H1 (cell line): ENCODE results near the gene KDM2A. TPM values are rescaled to one million over a fixed set of nuclear protein-coding genes. Genes with fewer than 3 reads are reported as not detected.

Experiments used
- CTCF ChIA-PET: fragments of 300-600 bp; sonication (Branson Sonifier 250); formaldehyde crosslinking; loops from one replicate; lab custom pipeline; 2021; ENCODE audit not compliant: partially characterized antibody; lab: Charles Lee
- POLR2A ChIA-PET: fragments of 300-600 bp; sonication (Branson Sonifier 250); formaldehyde crosslinking; loops from one replicate; lab custom pipeline; 2021; ENCODE audit warnings: inconsistent platforms; ENCODE audit not compliant: partially characterized antibody; lab: Charles Lee
- DNase-seq, 2 experiments: peaks; one replicate each; pipeline versions ENCODE4 v3.0.0 to v3.0.0-alpha.2; 2010 to 2022; ENCODE audit warnings: low spot score in 2 of 2, low read depth in 1 of 2, mixed read lengths in 1 of 2
- FAIRE-seq: peaks from 2 replicates; lab custom pipeline; 2011; peaks lifted over from hg19 to GRCh38; lab: Jason Lieb, UNC
- H2AFZ ChIP-seq: 2 replicates; pipeline ENCODE4 v1.8.1; 2012; ENCODE audit warnings: low read length, inconsistent platforms
- H2AK5ac ChIP-seq: 2 replicates; pipeline ENCODE4 v1.6.1; 2013; ENCODE audit warnings: low read depth, low read length
- H2BK120ac ChIP-seq: replicated peaks from 2 replicates; pipeline ENCODE3; 2013; ENCODE audit warnings: low read depth, low read length, inconsistent platforms
- H2BK12ac ChIP-seq: 2 replicates; pipeline ENCODE4 v1.6.1; 2013; ENCODE audit warnings: low read depth, low read length
- H2BK15ac ChIP-seq: 2 replicates; pipeline ENCODE4 v1.6.1; 2013; ENCODE audit warnings: low read length
- H2BK20ac ChIP-seq: 2 replicates; pipeline ENCODE4 v1.6.1; 2013; ENCODE audit warnings: low read length
- H2BK5ac ChIP-seq: 2 replicates; pipeline ENCODE4 v1.6.1; 2013; ENCODE audit warnings: low read depth, low read length
- H3K14ac ChIP-seq: 2 replicates; pipeline ENCODE4 v1.6.1; 2013; ENCODE audit warnings: inconsistent platforms; ENCODE audit not compliant: insufficient read length
- H3K18ac ChIP-seq: 2 replicates; pipeline ENCODE4 v1.6.1; 2013; ENCODE audit warnings: low read length; ENCODE audit errors: extremely low read depth
- H3K23ac ChIP-seq: 2 replicates; pipeline ENCODE4 v1.6.1; 2013; ENCODE audit warnings: inconsistent platforms; ENCODE audit not compliant: insufficient read length
- H3K23me2 ChIP-seq: 2 replicates; pipeline ENCODE4 v1.6.1; 2013; ENCODE audit warnings: low read depth, low read length
- H3K27ac ChIP-seq: 2 replicates; pipeline ENCODE4 v1.6.1; 2011; ENCODE audit warnings: low read depth, low read length, inconsistent platforms
- H3K27me3 ChIP-seq, 4 experiments: replicated peaks in 1 of 4; 1 replicate in 1 of 4; 2 replicates in 3 of 4; pipeline versions ENCODE4 v1.6.1 to v1.8.1; 2011 to 2013; ENCODE audit warnings: low read length in 3 of 4, mild to moderate bottlenecking in 3 of 4, inconsistent platforms in 2 of 4, mixed read lengths in 2 of 4, moderate library complexity in 1 of 4; ENCODE audit not compliant: control insufficient read depth in 3 of 4, insufficient read depth in 3 of 4; ENCODE audit errors: extremely low read depth in 1 of 4
- H3K36me3 ChIP-seq, 4 experiments: 2 replicates each; pipeline versions ENCODE4 v1.6.1 to v1.8.1; 2011 to 2013; ENCODE audit warnings: mild to moderate bottlenecking in 4 of 4, low read length in 3 of 4, moderate library complexity in 2 of 4, control low read depth in 1 of 4, inconsistent platforms in 1 of 4; ENCODE audit not compliant: insufficient read depth in 4 of 4, control insufficient read depth in 2 of 4
- H3K4ac ChIP-seq: replicated peaks from 2 replicates; pipeline ENCODE3; 2013; ENCODE audit warnings: low read length, low read depth, mixed read lengths, inconsistent platforms; ENCODE audit not compliant: insufficient read length
- H3K4me1 ChIP-seq, 4 experiments: replicated peaks in 1 of 4; 1 replicate in 1 of 4; 2 replicates in 3 of 4; pipeline versions ENCODE4 v1.6.1 to v1.8.1; 2011 to 2013; ENCODE audit warnings: low read length in 3 of 4, inconsistent platforms in 2 of 4, mixed read lengths in 1 of 4; ENCODE audit not compliant: insufficient read depth in 4 of 4, control insufficient read depth in 3 of 4
- H3K4me2 ChIP-seq, 2 experiments: 2 replicates each; pipeline versions ENCODE4 v1.6.1 to v1.8.1; 2011 to 2013; ENCODE audit warnings: low read depth in 2 of 2, low read length in 2 of 2, control low read depth in 1 of 2, inconsistent platforms in 1 of 2, mild to moderate bottlenecking in 1 of 2; ENCODE audit not compliant: insufficient read depth in 1 of 2
- H3K4me3 ChIP-seq, 4 experiments: fragments of 200-600, 300-600 bp in 1 of 4; sonication (generic), shearing (Covaris generic), sonication (Bioruptor Twin) in 1 of 4; 2 replicates each; pipeline versions ENCODE4 v1.5.1 to v1.8.1; 2011 to 2016; ENCODE audit warnings: low read length in 4 of 4, low read depth in 3 of 4, control low read depth in 2 of 4, inconsistent platforms in 2 of 4, mild to moderate bottlenecking in 2 of 4, mixed read lengths in 1 of 4, moderate library complexity in 1 of 4; ENCODE audit not compliant: insufficient read depth in 2 of 4; ENCODE audit errors: extremely low read depth in 1 of 4
- H3K56ac ChIP-seq: replicated peaks from 2 replicates; pipeline ENCODE3; 2013; ENCODE audit warnings: low read depth, mild to moderate bottlenecking, mixed read lengths, low read length, inconsistent platforms; ENCODE audit not compliant: insufficient read length
- H3K79me1 ChIP-seq: 2 replicates; pipeline ENCODE4 v1.6.1; 2013; ENCODE audit warnings: low read depth, low read length, control low read depth
- H3K79me2 ChIP-seq, 2 experiments: 2 replicates each; pipeline versions ENCODE4 v1.6.1 to v1.8.1; 2012 to 2013; ENCODE audit warnings: low read length in 2 of 2, mild to moderate bottlenecking in 2 of 2, inconsistent platforms in 1 of 2; ENCODE audit not compliant: insufficient read depth in 2 of 2, control insufficient read depth in 1 of 2
- H3K9ac ChIP-seq, 4 experiments: replicated peaks in 1 of 4; 1 replicate in 1 of 4; 2 replicates in 3 of 4; pipeline versions ENCODE4 v1.6.1 to v1.8.1; 2011 to 2013; ENCODE audit warnings: low read depth in 3 of 4, low read length in 3 of 4, control low read depth in 2 of 4, mild to moderate bottlenecking in 2 of 4, moderate library complexity in 2 of 4, inconsistent platforms in 1 of 4; ENCODE audit errors: extremely low read depth in 1 of 4
- H3K9me3 ChIP-seq, 2 experiments: 2 replicates each; pipeline versions ENCODE4 v1.6.1 to v1.8.1; 2012 to 2013; ENCODE audit warnings: mild to moderate bottlenecking in 2 of 2, moderate library complexity in 2 of 2, control low read depth in 1 of 2, inconsistent platforms in 1 of 2, low read depth in 1 of 2, low read length in 1 of 2, mixed read lengths in 1 of 2; ENCODE audit not compliant: insufficient read depth in 2 of 2
- H4K20me1 ChIP-seq, 2 experiments: replicated peaks in 1 of 2; 2 replicates each; pipeline versions ENCODE3 to v1.8.1; 2011 to 2013; ENCODE audit warnings: inconsistent platforms in 2 of 2, low read length in 2 of 2, mild to moderate bottlenecking in 1 of 2; ENCODE audit not compliant: insufficient read depth in 2 of 2, control insufficient read depth in 1 of 2
- H4K5ac ChIP-seq: 2 replicates; pipeline ENCODE4 v1.6.1; 2013; ENCODE audit warnings: low read length, low read depth, mixed read lengths, inconsistent platforms; ENCODE audit not compliant: insufficient read length
- H4K8ac ChIP-seq: 2 replicates; pipeline ENCODE4 v1.8.0; 2013; ENCODE audit warnings: mild to moderate bottlenecking, moderate library complexity, low read length, inconsistent platforms; ENCODE audit not compliant: insufficient read depth; ENCODE audit errors: extremely low read depth
- H4K91ac ChIP-seq: replicated peaks from 2 replicates; pipeline ENCODE3; 2013; ENCODE audit warnings: low read length, mixed read lengths, inconsistent platforms; ENCODE audit not compliant: insufficient read length
- CBX5 ChIP-seq: fragments of 300-800, 300-1000 bp; sonication (generic); IDR thresholded peaks from 2 replicates; pipeline ENCODE4 v1.7.1; 2016; ENCODE audit warnings: antibody characterized with exemption, low read length, low read depth
- CREB1 ChIP-seq: IDR thresholded peaks from 2 replicates; pipeline ENCODE4 v1.6.1; 2012; ENCODE audit warnings: inconsistent platforms
- CTBP2 ChIP-seq: IDR thresholded peaks from 2 replicates; pipeline ENCODE4 v1.7.0; 2011; ENCODE audit warnings: borderline replicate concordance, mild to moderate bottlenecking, moderate library complexity, mixed read lengths, low read length; ENCODE audit not compliant: insufficient read depth, insufficient read length
- EGR1 ChIP-seq: IDR thresholded peaks from 2 replicates; pipeline ENCODE4 v1.6.1; 2011; ENCODE audit warnings: low read depth, low read length, borderline replicate concordance
- EP300 ChIP-seq, 2 experiments: IDR thresholded peaks; 1 replicate in 1 of 2; 2 replicates in 1 of 2; pipeline ENCODE4 v1.6.1; 2011 to 2012; ENCODE audit warnings: low read depth in 2 of 2, low read length in 2 of 2, mild to moderate bottlenecking in 2 of 2, borderline replicate concordance in 1 of 2, inconsistent platforms in 1 of 2, moderate library complexity in 1 of 2
- KDM4A ChIP-seq: IDR thresholded peaks from one replicate; pipeline ENCODE4 v1.7.1; 2012; ENCODE audit warnings: low read depth, mild to moderate bottlenecking, moderate library complexity, low read length, inconsistent platforms; ENCODE audit not compliant: severe bottlenecking
- SP1 ChIP-seq: IDR thresholded peaks from 2 replicates; pipeline ENCODE4 v1.6.1; 2011; ENCODE audit warnings: low read depth, low read length
- WGBS, 2 experiments: shearing (Covaris generic) in 1 of 2; methylation state at CpG; one replicate each; pipeline versions ENCODE4 v1.1.6 to v1.1.7; 2013 to 2015; ENCODE audit warnings: low lambda C conversion rate in 2 of 2, mixed read lengths in 2 of 2, inconsistent platforms in 1 of 2, low coverage in 1 of 2, missing lambda C conversion rate in 1 of 2; ENCODE audit not compliant: insufficient replicate concordance in 2 of 2, insufficient coverage in 1 of 2, insufficient read length in 1 of 2; ENCODE audit errors: extremely low coverage in 1 of 2, missing lambda C conversion rate in 1 of 2; 5-methylcytosine and 5-hydroxymethylcytosine counted together
- polyA plus RNA-seq, 7 experiments: library from polyadenylated mRNA; depleted of rRNA in 3 of 7; stranded (reverse) in 5 of 7; unstranded in 2 of 7; fragments of >200 nt in 5 of 7; fragments of 200-250 nt in 2 of 7; gene quantifications; 1 replicate in 5 of 7; 2 replicates in 1 of 7; 4 replicates in 1 of 7; pipeline versions ENCODE4 v1.2.1 to v1.2.3, GENCODE V29; 2011 to 2013; ENCODE audit warnings: missing spikeins in 2 of 7, mixed read lengths in 2 of 7
- total RNA-seq: library from RNA; stranded (reverse); fragmentation: NEBNext Ultra II Directional; extraction: Animal tissue kit (Norgen Biotek cat#: 25700); gene quantifications from 2 replicates; pipeline ENCODE4 v1.2.1, GENCODE V29; 2021
- TF ChIP-seq, protein P1 (sequence below): IDR thresholded peaks from 2 replicates; pipeline ENCODE4 v1.6.1; 2012; ENCODE audit warnings: inconsistent platforms

KDM2A gene
- total and polyA plus RNA-seq, 2 of the 8 experiments (the other 6 are each of a cell fraction or from before 2014, with no cell fraction given): 55.4 to 66.2 TPM

DNA sequence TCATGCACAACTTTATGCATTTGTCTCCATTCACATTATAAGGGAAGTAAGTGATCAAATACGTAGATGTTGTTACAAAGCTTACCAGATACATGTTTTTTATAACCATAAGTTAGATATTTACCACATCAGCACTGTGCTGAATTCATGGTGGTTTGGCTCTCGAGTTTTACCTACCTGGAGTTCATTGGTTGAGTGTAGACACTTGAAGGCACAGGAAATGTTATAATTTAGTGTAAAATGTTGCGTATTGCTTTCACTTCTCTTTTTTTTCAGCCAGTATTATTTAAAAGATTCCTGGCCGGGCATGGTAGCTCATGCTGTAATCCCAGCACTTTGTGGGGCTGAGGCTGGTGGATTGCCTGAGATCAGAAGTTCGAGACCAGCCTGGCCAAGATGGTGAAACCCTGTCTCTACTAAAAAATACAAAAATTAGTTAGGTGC is 94.1 kb downstream of the KDM2A start:
- no peak overlapping the region for H2BK5ac ChIP-seq
- no peak overlapping the region for H3K56ac ChIP-seq
- H3K4me2 ChIP-seq: no peak overlapping the region
- no peak overlapping the region for H3K9ac ChIP-seq
- no peak overlapping the region for H2BK120ac ChIP-seq
- no peaks in the 10 kb centered on the region for H3K79me1 ChIP-seq
- H3K4me3 ChIP-seq: no peak overlapping the region
- H2BK15ac ChIP-seq: no peak overlapping the region
- H4K20me1 ChIP-seq: no peaks in the 10 kb centered on the region
- no peak overlapping the region for H2BK20ac ChIP-seq
- no peak for DNase-seq
- no peaks in the 10 kb centered on the region for H3K27me3 ChIP-seq
- H3K79me2 ChIP-seq: no peaks in the 10 kb centered on the region
- no peak overlapping the region for H4K8ac ChIP-seq
- H3K27ac ChIP-seq: no peak overlapping the region
- POLR2A ChIA-PET: no interaction called here
- H4K5ac ChIP-seq: no peak overlapping the region
- no peak overlapping the region for H3K18ac ChIP-seq
- H3K9me3 ChIP-seq: no peaks in the 10 kb centered on the region
- CTCF ChIA-PET: interaction anchor here (0.6 to 1.2 kb wide), 4 partner anchors 16 to 260 kb away, joined by 3 read pairs; no protein-coding TSS in a partner anchor
- H3K14ac ChIP-seq: no peak overlapping the region
- H2BK12ac ChIP-seq: no peak overlapping the region
- FAIRE-seq: no peak
- TF ChIP-seq CTBP2 (no peak), EP300 (IDR thresholded peaks at IDR 0.05; ENCODE audit: borderline replicate concordance in 1 of 2, low read depth in 2 of 2, low read length in 2 of 2) (no peak), KDM4A (no peak), CBX5 (no peak), CREB1 (no peak), EGR1 (no peak), SP1 (no peak)
- TF ChIP-seq, protein P1, sequence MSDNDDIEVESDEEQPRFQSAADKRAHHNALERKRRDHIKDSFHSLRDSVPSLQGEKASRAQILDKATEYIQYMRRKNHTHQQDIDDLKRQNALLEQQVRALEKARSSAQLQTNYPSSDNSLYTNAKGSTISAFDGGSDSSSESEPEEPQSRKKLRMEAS: no peak
- no peaks in the 10 kb centered on the region for H3K23me2 ChIP-seq
- H3K4ac ChIP-seq: no peak overlapping the region
- H3K23ac ChIP-seq: no peak overlapping the region
- no peak overlapping the region for H2AK5ac ChIP-seq
- 89% methylated on average over 5 of the region's 5 CpGs; no CpG with 5 or more reads in 1 of the 2 experiments for WGBS, 2 experiments
- no peak overlapping the region for H4K91ac ChIP-seq
- H3K36me3 ChIP-seq: peaks cover 0 to 49% (median 35%) of the 10 kb centered on the region in 4 experiments; a peak in 7 of 8 replicates
- H2AFZ ChIP-seq: no peak overlapping the region
- no peaks in the 10 kb centered on the region for H3K4me1 ChIP-seq
